SJSA1 (cell line): ENCODE data around the gene TMEM30A. TPM values are rescaled to one million over a fixed set of nuclear protein-coding genes. Genes with fewer than 3 reads are reported as not detected.

Source experiments
- DNase-seq, 2 experiments: peaks; one replicate each; pipeline ENCODE4 v3.0.0-alpha.2; 2015 to 2020; ENCODE audit warnings: low spot score in 2 of 2, low read depth in 1 of 2
- H3K27ac ChIP-seq: fragments of 250-450 bp; sonication (Bioruptor Pico); 2 replicates; pipeline ENCODE4 v1.5.1; 2020; ENCODE audit warnings: mild to moderate bottlenecking, moderate library complexity
- H3K27me3 ChIP-seq: fragments of 250-450 bp; sonication (Bioruptor Pico); replicated peaks from 2 replicates; pipeline ENCODE4 v1.5.1; 2020; ENCODE audit warnings: mild to moderate bottlenecking, moderate library complexity
- H3K36me3 ChIP-seq: fragments of 250-450 bp; sonication (Bioruptor Pico); 2 replicates; pipeline ENCODE4 v1.5.1; 2020; ENCODE audit warnings: mild to moderate bottlenecking
- H3K4me1 ChIP-seq: fragments of 250-450 bp; sonication (Bioruptor Pico); replicated peaks from 2 replicates; pipeline ENCODE4 v1.6.1; 2021; ENCODE audit warnings: mild to moderate bottlenecking
- H3K4me3 ChIP-seq: fragments of 250-450 bp; sonication (Bioruptor Pico); 2 replicates; pipeline ENCODE4 v1.5.1; 2020; ENCODE audit warnings: mild to moderate bottlenecking
- H3K9me3 ChIP-seq: fragments of 250-450 bp; sonication (Bioruptor Pico); replicated peaks from 2 replicates; pipeline ENCODE4 v1.5.1; 2020; ENCODE audit warnings: mild to moderate bottlenecking
- total RNA-seq: library from RNA; depleted of rRNA; stranded (reverse); fragments of >200 nt; shearing (Covaris generic); gene quantifications from 2 replicates; pipeline ENCODE4 v1.2.3, GENCODE V29; 2014

Gene TMEM30A
- total RNA-seq, 1 experiment from 2014 or later, result 253 TPM

DNA sequence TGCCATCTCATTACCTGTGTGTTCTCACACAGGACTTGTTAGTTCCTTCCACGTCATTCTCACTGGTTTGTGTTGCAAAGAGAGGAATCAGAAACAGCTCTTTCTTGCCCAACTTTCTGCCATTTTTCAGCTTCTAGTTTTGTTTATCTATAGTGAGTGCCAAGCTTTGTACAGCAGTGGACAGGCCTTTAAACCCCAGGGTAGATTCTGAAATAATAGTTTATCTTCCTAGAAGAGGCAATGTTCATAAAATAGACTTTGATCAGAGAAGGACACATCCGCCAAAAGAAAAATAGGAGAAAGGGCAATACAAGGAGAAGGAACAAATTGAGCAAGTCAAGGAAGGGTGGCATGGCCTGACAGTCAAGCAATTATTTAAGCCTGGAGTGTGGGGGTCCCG, 17.7 kb upstream of the TMEM30A start:
- Histone ChIP-seq H3K4me1 (peaks cover 7% of the 10 kb centered on the region), H3K36me3 (no peaks in the 10 kb centered on the region), H3K4me3 (no peak overlapping the region), H3K9me3 (no peaks in the 10 kb centered on the region), H3K27me3 (no peaks in the 10 kb centered on the region), H3K27ac (no peak overlapping the region)
- DNase-seq, result no peak

- H3K36me3 ChIP-seq, result no peaks in the 10 kb centered on the region
Observed at GRCh38 chr6:75301537-75301936, 16.9 kb upstream of the TMEM30A start.

DNA sequence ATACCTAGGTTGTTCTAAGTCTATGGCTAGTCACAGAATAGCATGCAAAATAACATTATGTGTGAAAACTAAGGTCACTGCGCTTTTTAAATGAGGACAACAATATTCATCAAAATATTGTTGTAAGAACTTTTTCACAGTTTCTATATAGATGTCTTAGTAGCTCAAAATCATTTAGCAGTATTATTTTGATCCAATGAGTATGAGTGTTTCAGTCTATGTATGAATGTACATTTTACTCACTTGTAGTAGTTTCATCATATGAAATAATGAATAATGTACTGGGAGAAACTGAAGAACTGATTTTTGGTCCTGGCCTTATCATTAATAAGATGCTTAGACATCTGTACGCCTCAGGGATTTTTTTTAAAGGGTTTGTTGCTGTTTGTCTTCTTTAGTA, 16.5 kb upstream of the TMEM30A start:
- Histone ChIP-seq H3K9me3 (no peaks in the 10 kb centered on the region), H3K4me1 (peaks cover 4% of the 10 kb centered on the region), H3K27me3 (no peaks in the 10 kb centered on the region), H3K36me3 (no peaks in the 10 kb centered on the region), H3K27ac (no peak overlapping the region), H3K4me3 (no peak overlapping the region)
- no peak for DNase-seq

More at GRCh38 chr6:75301537-75301936, 16.9 kb upstream of the TMEM30A start:
- Histone ChIP-seq H3K27me3 (no peaks in the 10 kb centered on the region), H3K4me1 (peaks cover 7% of the 10 kb centered on the region), H3K9me3 (no peaks in the 10 kb centered on the region), H3K27ac (no peak overlapping the region), H3K4me3 (no peak overlapping the region)
- DNase-seq, result no peak

- no peak overlapping the region for H3K27ac ChIP-seq
- no peaks in the 10 kb centered on the region for H3K36me3 ChIP-seq
- no peaks in the 10 kb centered on the region for H3K27me3 ChIP-seq
- H3K9me3 ChIP-seq, result no peaks in the 10 kb centered on the region
- no peaks in the 10 kb centered on the region for H3K4me1 ChIP-seq
- no peak overlapping the region for H3K4me3 ChIP-seq
- no peak for DNase-seq
Observed at GRCh38 chr6:75300531-75300855, 15.9 kb upstream of the TMEM30A start.

DNA sequence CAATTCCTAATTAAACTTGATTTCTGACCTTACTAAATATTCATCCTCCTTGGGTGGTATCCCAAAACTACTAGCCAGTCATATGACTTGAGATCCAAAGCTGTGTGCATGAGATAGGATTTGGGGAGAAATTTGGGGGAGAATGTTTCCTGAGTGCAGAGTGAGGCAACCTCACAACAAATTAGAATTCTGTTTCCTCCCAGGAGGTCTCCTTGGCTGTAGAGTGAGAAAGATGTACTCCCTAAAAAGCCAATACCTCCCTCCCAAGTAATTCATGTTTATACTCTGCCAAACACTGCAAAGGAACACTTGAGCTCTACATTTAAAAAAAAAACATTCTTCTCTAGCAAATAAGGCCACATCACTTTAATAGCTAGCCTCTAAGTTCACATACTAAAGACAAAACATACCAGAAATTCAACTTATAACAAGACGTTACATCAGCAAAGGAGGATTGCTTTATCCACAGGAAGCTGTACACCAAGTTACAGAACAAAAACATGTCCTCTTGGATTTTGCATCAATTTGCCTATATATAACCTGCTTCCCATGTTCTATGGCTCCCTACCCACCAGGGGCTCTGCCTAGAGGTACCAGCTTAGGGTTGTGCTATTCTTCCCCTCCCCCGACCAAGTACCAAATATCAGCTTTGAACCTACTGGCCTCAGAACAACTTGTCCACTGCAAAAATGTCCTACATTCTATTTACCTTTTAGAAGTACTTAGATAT, 15.4 kb upstream of the TMEM30A start:
- no peaks in the 10 kb centered on the region for H3K36me3 ChIP-seq
- no peaks in the 10 kb centered on the region for H3K27me3 ChIP-seq
- no peak overlapping the region for H3K27ac ChIP-seq
- no peak for DNase-seq
- H3K9me3 ChIP-seq, result no peaks in the 10 kb centered on the region
- H3K4me1 ChIP-seq, result no peaks in the 10 kb centered on the region
- H3K4me3 ChIP-seq, result no peak overlapping the region

DNA sequence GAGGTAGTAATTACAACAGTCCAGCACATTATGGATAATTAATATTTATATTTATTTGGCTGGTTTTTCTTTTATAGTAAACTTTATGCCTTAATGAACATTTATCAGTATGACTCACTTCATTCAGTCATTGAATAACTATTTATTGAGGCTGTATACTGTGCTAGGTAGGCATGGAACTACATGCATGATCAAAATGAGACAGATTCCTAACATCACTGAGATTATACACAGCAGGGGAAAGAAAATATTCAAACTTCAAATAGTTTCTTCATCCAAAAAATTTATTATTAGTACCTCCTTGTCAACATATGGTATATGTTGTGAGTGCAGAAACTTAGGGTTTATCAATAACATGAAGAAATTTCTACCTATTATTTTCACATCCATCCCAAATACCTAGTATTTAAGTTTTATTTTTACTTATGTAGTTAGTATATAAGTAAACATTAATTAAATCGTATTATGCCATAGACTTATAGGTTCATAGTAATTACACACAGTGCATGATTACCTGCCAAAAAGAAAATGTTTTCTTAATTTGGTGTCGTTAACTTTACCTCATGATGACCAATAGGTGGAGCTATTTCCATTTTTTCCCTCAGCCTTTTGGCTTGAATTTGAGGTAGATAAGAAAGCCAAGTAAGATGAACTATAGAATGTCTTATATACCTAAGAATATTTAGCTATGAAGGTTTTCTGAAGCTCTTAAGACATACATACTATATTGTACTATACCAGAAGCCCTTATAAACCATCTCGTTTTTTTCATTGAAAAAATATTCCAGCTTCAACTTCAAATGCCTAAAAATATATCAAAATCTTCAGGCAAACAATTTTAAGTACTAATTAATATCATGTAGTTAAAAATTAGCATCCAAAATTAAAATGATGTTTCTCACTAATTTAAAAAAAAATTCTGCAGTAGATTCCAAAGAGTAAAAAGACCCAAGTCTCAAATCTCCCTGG, 12.5 kb upstream of the TMEM30A start:
- no peak for DNase-seq
- H3K27me3 ChIP-seq, result no peaks in the 10 kb centered on the region
- H3K4me1 ChIP-seq, result no peaks in the 10 kb centered on the region
- H3K27ac ChIP-seq, result no peak overlapping the region
- no peak overlapping the region for H3K4me3 ChIP-seq
- no peaks in the 10 kb centered on the region for H3K36me3 ChIP-seq
- no peaks in the 10 kb centered on the region for H3K9me3 ChIP-seq

DNA sequence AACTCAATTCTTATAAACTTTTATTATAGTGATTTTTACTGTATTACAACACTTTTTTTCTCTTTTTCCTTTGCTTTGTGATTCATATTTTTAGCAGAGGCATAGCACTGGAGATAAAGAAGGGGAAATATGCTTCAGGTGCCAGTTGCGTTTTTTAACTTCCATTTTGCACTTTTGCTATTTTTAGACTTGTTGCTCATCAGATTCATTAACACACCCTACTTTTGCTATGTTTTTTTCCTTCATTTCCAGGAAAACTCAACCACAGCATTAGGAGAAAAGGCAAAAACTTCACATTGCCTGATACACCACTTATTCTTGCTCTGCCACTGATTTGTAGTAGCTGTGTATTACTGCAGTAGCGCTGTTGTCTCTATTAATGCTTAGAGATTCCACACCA, 8.0 kb upstream of the TMEM30A start:
- Histone ChIP-seq H3K4me1 (no peaks in the 10 kb centered on the region), H3K27me3 (no peaks in the 10 kb centered on the region), H3K4me3 (no peak overlapping the region), H3K27ac (no peak overlapping the region), H3K9me3 (no peaks in the 10 kb centered on the region), H3K36me3 (no peaks in the 10 kb centered on the region)
- no peak for DNase-seq

DNA sequence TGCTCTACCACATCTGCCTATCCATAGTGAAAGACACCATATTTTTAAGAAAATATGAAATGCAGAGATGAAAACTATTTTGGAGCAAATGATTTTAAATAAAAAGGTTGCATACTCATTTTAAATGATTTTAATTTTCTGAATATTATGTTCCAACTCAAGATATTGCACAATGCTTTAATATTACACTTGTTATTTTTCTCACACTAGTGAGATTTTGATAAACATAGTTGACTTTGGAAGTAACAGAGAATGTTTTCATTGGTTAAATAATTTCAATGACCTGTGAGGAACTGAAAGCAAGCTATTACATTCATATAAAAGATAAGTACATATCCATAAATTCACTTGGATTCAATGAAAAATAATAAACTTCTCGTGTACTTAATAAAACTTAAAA, 7.2 kb upstream of the TMEM30A start:
- no peaks in the 10 kb centered on the region for H3K9me3 ChIP-seq
- H3K4me3 ChIP-seq, result no peak overlapping the region
- no peaks in the 10 kb centered on the region for H3K4me1 ChIP-seq
- H3K27ac ChIP-seq, result no peak overlapping the region
- no peak for DNase-seq
- no peaks in the 10 kb centered on the region for H3K27me3 ChIP-seq
- no peaks in the 10 kb centered on the region for H3K36me3 ChIP-seq

GRCh38 chr6:75291331-75291730, 6.7 kb upstream of the TMEM30A start:
- no peaks in the 10 kb centered on the region for H3K36me3 ChIP-seq
- H3K4me1 ChIP-seq, result no peaks in the 10 kb centered on the region
- no peaks in the 10 kb centered on the region for H3K27me3 ChIP-seq
- no peak for DNase-seq
- H3K4me3 ChIP-seq, result no peak overlapping the region
- H3K9me3 ChIP-seq, result no peaks in the 10 kb centered on the region
- no peak overlapping the region for H3K27ac ChIP-seq

DNA sequence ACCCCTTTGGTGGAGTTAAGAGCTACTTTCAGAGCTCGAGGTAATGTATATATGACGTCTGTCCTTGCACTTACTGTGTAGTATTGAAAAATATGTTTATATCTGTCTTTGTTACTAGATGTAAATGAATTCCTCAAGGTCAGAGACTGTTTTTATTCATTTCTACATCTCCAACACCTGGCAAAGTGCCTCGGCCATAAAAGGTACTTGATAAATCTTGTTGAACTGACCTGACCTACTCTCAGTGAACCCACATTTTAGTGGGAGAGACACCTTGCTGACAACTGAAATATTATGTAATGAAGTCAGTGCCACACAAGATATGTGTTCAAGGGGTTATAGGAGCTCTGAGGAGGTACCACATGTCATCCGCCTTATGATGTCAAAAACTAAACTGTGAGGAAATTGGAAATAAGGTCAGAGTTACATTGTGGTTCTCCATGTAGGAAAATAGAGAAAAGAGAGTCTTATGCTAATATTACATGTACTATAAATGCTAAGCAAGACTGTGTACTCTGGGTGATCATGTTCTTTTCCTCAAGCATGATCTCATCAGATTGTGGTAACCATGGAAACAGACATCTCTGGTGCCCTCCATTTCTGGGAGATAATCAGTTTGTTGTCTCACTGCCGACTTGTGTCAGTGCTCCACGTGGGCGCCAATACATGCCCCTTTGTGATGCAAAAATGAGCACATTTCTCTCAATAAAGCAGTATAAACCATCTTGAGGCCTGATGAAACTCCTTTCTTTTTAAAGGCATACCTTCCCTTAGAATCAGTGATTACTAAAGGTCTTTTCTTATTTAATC, 5.7 kb upstream of the TMEM30A start:
- no peak for DNase-seq

GRCh38 chr6:75288023-75288422, 3.4 kb upstream of the TMEM30A start:
- H3K4me3 ChIP-seq, result no peak overlapping the region
- no peaks in the 10 kb centered on the region for H3K4me1 ChIP-seq
- DNase-seq, result no peak
- H3K9me3 ChIP-seq, result no peaks in the 10 kb centered on the region
- H3K36me3 ChIP-seq, result peaks cover 4% of the 10 kb centered on the region
- no peak overlapping the region for H3K27ac ChIP-seq
- no peaks in the 10 kb centered on the region for H3K27me3 ChIP-seq

More for the DNA sequence above, 5.7 kb upstream of the TMEM30A start:
- Histone ChIP-seq H3K4me1 (no peaks in the 10 kb centered on the region), H3K27me3 (no peaks in the 10 kb centered on the region), H3K4me3 (no peak overlapping the region), H3K27ac (no peak overlapping the region), H3K9me3 (no peaks in the 10 kb centered on the region), H3K36me3 (no peaks in the 10 kb centered on the region)

GRCh38 chr6:75287424-75287823, 2.8 kb upstream of the TMEM30A start:
- no peaks in the 10 kb centered on the region for H3K9me3 ChIP-seq
- no peak for DNase-seq
- H3K27ac ChIP-seq, result no peak overlapping the region
- no peaks in the 10 kb centered on the region for H3K27me3 ChIP-seq
- H3K36me3 ChIP-seq, result peaks cover 4% of the 10 kb centered on the region
- no peak overlapping the region for H3K4me3 ChIP-seq
- H3K4me1 ChIP-seq, result no peaks in the 10 kb centered on the region; the same call in 1 of the 2 replicates

DNA sequence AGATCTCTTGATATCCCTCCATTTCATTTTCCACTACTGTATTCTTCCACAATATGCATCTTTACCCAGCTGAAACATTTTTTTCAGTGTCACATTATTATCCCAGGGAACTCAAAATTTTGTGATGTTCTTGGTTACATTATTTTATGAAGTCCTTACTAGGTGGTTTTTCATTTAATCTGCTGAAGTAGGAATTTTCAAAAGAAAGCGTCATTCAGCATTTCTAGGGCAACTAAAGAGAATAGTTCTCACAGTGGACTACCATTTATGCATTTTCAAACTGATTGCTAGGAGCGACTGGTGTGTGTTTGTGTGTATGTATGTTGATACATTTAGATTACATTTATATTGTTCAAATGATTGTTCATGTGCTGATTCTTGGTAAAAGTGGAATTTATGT, 2.4 kb upstream of the TMEM30A start:
- no peak for DNase-seq
- H3K27me3 ChIP-seq, result no peaks in the 10 kb centered on the region
- no peak overlapping the region for H3K27ac ChIP-seq
- peaks cover 4% of the 10 kb centered on the region for H3K36me3 ChIP-seq
- peaks cover 2% of the 10 kb centered on the region for H3K4me1 ChIP-seq
- H3K9me3 ChIP-seq, result no peaks in the 10 kb centered on the region
- no peak overlapping the region for H3K4me3 ChIP-seq

- Histone ChIP-seq H3K27ac (peak overlapping the region; percentile 7; the same call in 1 of the 2 replicates), H3K27me3 (no peaks in the 10 kb centered on the region), H3K4me1 (peaks cover 9% of the 10 kb centered on the region), H3K9me3 (no peaks in the 10 kb centered on the region), H3K36me3 (peaks cover 5% of the 10 kb centered on the region), H3K4me3 (peak overlapping the region; percentile 68)
- no peak for DNase-seq
Observed at GRCh38 chr6:75285283-75285639, 669 bp upstream of the TMEM30A start.
